B cell (primary cell): Measurements from ENCODE around the gene VWA5B1. TPM values are rescaled to one million over a fixed set of nuclear protein-coding genes. Genes with fewer than 3 reads are reported as not detected.

ENCODE experiments used
- ATAC-seq: fragments of 200-7000 bp; cut with Tn5 transposase; one replicate; pipeline ENCODE4 v1.10.0; 2021; ENCODE audit warnings: low read depth, mild to moderate bottlenecking, moderate number of reproducible peaks, moderate library complexity
- CTCF ChIA-PET: fragments of 350-600 bp; sonication (Branson Sonifier 250); formaldehyde crosslinking; loops from one replicate; lab custom pipeline; 2021; ENCODE audit warnings: antibody characterized with exemption, inconsistent platforms; lab: Charles Lee
- POLR2A ChIA-PET: fragments of 350-600 bp; sonication (Branson Sonifier 250); formaldehyde crosslinking; loops from one replicate; lab custom pipeline; 2021; ENCODE audit warnings: antibody characterized with exemption; lab: Charles Lee
- DNase-seq: peaks from one replicate; pipeline ENCODE4 v3.0.0; 2013
- H2AFZ ChIP-seq: 2 replicates; pipeline ENCODE4 v1.6.1; 2012; ENCODE audit warnings: mild to moderate bottlenecking, low read depth, low read length; ENCODE audit not compliant: insufficient read depth, poor library complexity, severe bottlenecking
- H3K27ac ChIP-seq, 2 donors: 1 replicate in 1 of 2; 2 replicates in 1 of 2; pipeline ENCODE4 v1.5.1; 2012 to 2013; ENCODE audit warnings: low read length in 2 of 2, mild to moderate bottlenecking in 2 of 2, moderate library complexity in 1 of 2
- H3K27me3 ChIP-seq, 4 experiments: fragments of 200-600 bp in 1 of 4; sonication (generic) in 1 of 4; replicated peaks in 1 of 4; 1 replicate in 2 of 4; 2 replicates in 2 of 4; pipeline versions ENCODE4 v1.6.1 to v1.7.0; 2013 to 2016; ENCODE audit warnings: low read length in 3 of 4, mild to moderate bottlenecking in 2 of 4, mixed read lengths in 1 of 4, moderate library complexity in 1 of 4; ENCODE audit not compliant: insufficient read depth in 4 of 4, control insufficient read depth in 3 of 4; ENCODE audit errors: control extremely low read depth in 1 of 4
- H3K36me3 ChIP-seq, 2 experiments: replicated peaks in 1 of 2; 1 replicate in 1 of 2; 2 replicates in 1 of 2; pipeline versions ENCODE4 v1.6.1 to v1.7.1; 2013; ENCODE audit warnings: low read length in 1 of 2; ENCODE audit not compliant: insufficient read depth in 2 of 2, control insufficient read depth in 1 of 2; ENCODE audit errors: control extremely low read depth in 1 of 2, extremely low read depth in 1 of 2
- H3K4me1 ChIP-seq, 2 donors: fragments of 200-600 bp in 1 of 2; sonication (generic) in 1 of 2; 1 replicate in 1 of 2; 2 replicates in 1 of 2; pipeline versions ENCODE4 v1.5.1 to v1.6.1; 2013 to 2017; ENCODE audit warnings: low read length in 2 of 2; ENCODE audit not compliant: control insufficient read depth in 2 of 2, insufficient read depth in 2 of 2
- H3K4me2 ChIP-seq: replicated peaks from 2 replicates; pipeline ENCODE3; 2012; ENCODE audit warnings: mild to moderate bottlenecking, low read depth, low read length; ENCODE audit not compliant: poor library complexity, severe bottlenecking
- H3K4me3 ChIP-seq, 5 experiments: fragments of 200-600 bp in 1 of 5; sonication (generic) in 1 of 5; 1 replicate in 3 of 5; 2 replicates in 2 of 5; pipeline versions ENCODE4 v1.5.1 to v1.7.0; 2011 to 2016; ENCODE audit warnings: low read length in 4 of 5, mild to moderate bottlenecking in 4 of 5, low read depth in 2 of 5, control low read depth in 1 of 5, moderate library complexity in 1 of 5; ENCODE audit not compliant: insufficient read depth in 1 of 5; ENCODE audit errors: control extremely low read depth in 1 of 5, extremely low read depth in 1 of 5
- H3K79me2 ChIP-seq: fragments of 200-600 bp; sonication (generic); one replicate; pipeline ENCODE4 v1.6.0; 2016; ENCODE audit warnings: low read length; ENCODE audit not compliant: control insufficient read depth, insufficient read depth
- H3K9ac ChIP-seq: fragments of 200-600 bp; sonication (generic); 2 replicates; pipeline ENCODE4 v1.6.1; 2017; ENCODE audit warnings: mild to moderate bottlenecking, low read length, moderate library complexity
- H3K9me3 ChIP-seq, 3 donors: one replicate each; pipeline versions ENCODE4 v1.6.1 to v1.7.1; 2013; ENCODE audit warnings: low read length in 2 of 3; ENCODE audit not compliant: control insufficient read depth in 2 of 3, insufficient read depth in 1 of 3; ENCODE audit errors: control extremely low read depth in 1 of 3
- H4K20me1 ChIP-seq: 2 replicates; pipeline ENCODE4 v1.6.0; 2012; ENCODE audit warnings: mild to moderate bottlenecking, low read length; ENCODE audit not compliant: insufficient read depth, control insufficient read depth, poor library complexity, severe bottlenecking
- H3K27ac Mint-ChIP-seq: one replicate; pipeline ENCODE4 v1.8.0; 2021; ENCODE audit warnings: mixed read lengths
- H3K27me3 Mint-ChIP-seq: one replicate; pipeline ENCODE4 v1.8.0; 2021; ENCODE audit warnings: mixed read lengths
- H3K4me1 Mint-ChIP-seq: one replicate; pipeline ENCODE4 v1.8.0; 2021; ENCODE audit warnings: mixed read lengths
- H3K4me3 Mint-ChIP-seq: one replicate; pipeline ENCODE4 v1.8.0; 2021; ENCODE audit warnings: mixed read lengths
- H3K9me3 Mint-ChIP-seq: one replicate; pipeline ENCODE4 v1.8.0; 2022; ENCODE audit warnings: mixed read lengths; ENCODE audit not compliant: insufficient read depth
- CTCF ChIP-seq: fragments of 200-600 bp; IDR thresholded peaks from one replicate; pipeline ENCODE4 v1.8.0; 2022; ENCODE audit warnings: antibody characterized with exemption, mild to moderate bottlenecking
- EZH2 ChIP-seq: IDR thresholded peaks from 2 replicates; pipeline ENCODE4 v1.6.1; 2012; ENCODE audit warnings: borderline replicate concordance, low read depth, mild to moderate bottlenecking, moderate library complexity, low read length; ENCODE audit not compliant: insufficient read depth, poor library complexity, severe bottlenecking
- WGBS: methylation state at CpG from one replicate; pipeline ENCODE4 v1.1.5; 2013; ENCODE audit warnings: missing lambda C conversion rate; ENCODE audit not compliant: insufficient coverage; 5-methylcytosine and 5-hydroxymethylcytosine counted together
- intact Hi-C: fragments of 100-400 bp; cut with micrococcal nuclease; formaldehyde crosslinking; loops from one replicate; pipeline ENCODE4 v1.10.0; 2022
- polyA plus RNA-seq: library from polyadenylated mRNA; depleted of rRNA; stranded (reverse); fragments of >200 nt; gene quantifications from 2 replicates; pipeline ENCODE4 v1.2.3, GENCODE V29; 2012
- total RNA-seq, 2 donors: library from RNA; stranded (reverse); fragments of 120-200 nt in 1 of 2; gene quantifications; 1 replicate in 1 of 2; 2 replicates in 1 of 2; pipeline versions ENCODE4 v1.2.3 to v1.2.4, GENCODE V29; 2013 to 2022

Gene VWA5B1
- total and polyA plus RNA-seq, 2 donors (not counting 1 experiment from before 2014, with no cell fraction given) = not detected

- Histone ChIP-seq H2AFZ (no peak overlapping the region), H3K4me2 (no peak overlapping the region), H3K79me2 (no peaks in the 10 kb centered on the region), H4K20me1 (no peaks in the 10 kb centered on the region), H3K27ac (no peak overlapping the region), H3K9ac (no peak overlapping the region), H3K36me3 (no peaks in the 10 kb centered on the region), H3K4me3 (no peak overlapping the region), H3K4me1 (no peaks in the 10 kb centered on the region), H3K9me3 (no peaks in the 10 kb centered on the region), H3K27me3 (peaks cover 0 to 44% (median 12%) of the 10 kb centered on the region in 4 experiments)
- intact Hi-C loops = no loop called here
- TF ChIP-seq EZH2 (no peak), CTCF (no peak)
- 73% methylated on average over 10 of the region's 10 CpGs for WGBS
- CTCF ChIA-PET = no interaction called here
- POLR2A ChIA-PET = no interaction called here
- no peaks in the 10 kb centered on the region for H3K9me3 Mint-ChIP-seq
- H3K4me1 Mint-ChIP-seq = peaks cover 4% of the 10 kb centered on the region
- ATAC-seq (no peak), DNase-seq (no peak)
- H3K27ac Mint-ChIP-seq = no peak overlapping the region
- H3K4me3 Mint-ChIP-seq = no peak overlapping the region
- H3K27me3 Mint-ChIP-seq = peaks cover 69% of the 10 kb centered on the region
Observed at GRCh38 chr1:20367626-20368025, 77.0 kb downstream of the VWA5B1 start.

- H3K4me1 Mint-ChIP-seq = peaks cover 10% of the 10 kb centered on the region
- Histone ChIP-seq H3K9me3 (no peaks in the 10 kb centered on the region), H3K79me2 (no peaks in the 10 kb centered on the region), H3K27me3 (peaks cover 0 to 35% (median 10%) of the 10 kb centered on the region in 4 experiments), H4K20me1 (no peaks in the 10 kb centered on the region), H3K4me2 (no peak overlapping the region), H3K9ac (no peak overlapping the region), H2AFZ (no peak overlapping the region), H3K4me3 (no peak overlapping the region), H3K27ac (no peak overlapping the region), H3K4me1 (no peaks in the 10 kb centered on the region), H3K36me3 (no peaks in the 10 kb centered on the region)
- no peak overlapping the region for H3K27ac Mint-ChIP-seq
- ChIA-PET POLR2A (no interaction called here), CTCF (no interaction called here)
- WGBS = 95% methylated on average over 5 of the region's 7 CpGs
- no peaks in the 10 kb centered on the region for H3K9me3 Mint-ChIP-seq
- intact Hi-C loops = no loop called here
- DNase-seq = no peak
- no peak overlapping the region for H3K4me3 Mint-ChIP-seq
- ATAC-seq = no peak
- H3K27me3 Mint-ChIP-seq = peaks cover 61% of the 10 kb centered on the region
- no peak for TF ChIP-seq CTCF
- no peak for TF ChIP-seq EZH2
Observed at GRCh38 chr1:20368866-20369470, 78.3 kb downstream of the VWA5B1 start.
